ENCODE data around the gene KSR1.
A peak's percentile ranks its signal among the peaks of the same experiment; 100 is the strongest.
"Not testable (repeated sequence)": the region's sequence is repeated elsewhere in the genome, so short reads cannot be mapped to it uniquely, and the experiment has no call there.

The KSR1 gene

GRCh38 chr17:27667656-27668487 is 211.6 kb downstream of the KSR1 start:
- peak overlapping the region in 1 of 2 donors; percentile 84 for H3K27ac Mint-ChIP-seq
- DNase-seq (no peak), ATAC-seq (no peak)
- H3K4me1 Mint-ChIP-seq, result no peaks in the 10 kb centered on the region
- no peak overlapping the region for H3K4me3 Mint-ChIP-seq
- H3K27me3 Mint-ChIP-seq, result no peaks in the 10 kb centered on the region
- no peaks in the 10 kb centered on the region for H3K9me3 Mint-ChIP-seq

DNA sequence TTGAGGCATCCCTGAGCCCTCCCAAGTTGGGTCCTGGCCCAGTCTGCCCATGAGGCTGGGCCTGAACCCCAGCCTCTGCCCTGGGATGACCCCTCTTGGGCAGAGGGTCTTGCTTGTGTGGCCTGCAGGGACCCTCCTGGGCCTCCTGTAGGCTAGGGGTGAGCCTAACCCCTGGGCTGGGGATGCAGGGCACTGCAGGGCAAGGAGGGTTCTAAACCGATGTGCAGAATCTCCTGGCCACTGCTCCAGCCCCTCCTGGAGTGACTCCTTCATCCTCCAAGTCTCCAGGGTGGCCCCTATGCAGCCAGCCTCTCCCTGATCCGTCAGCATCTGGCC is 212.2 kb downstream of the KSR1 start:
- ATAC-seq, result no peak
- Mint-ChIP-seq H3K4me3 (no peak overlapping the region), H3K27me3 (no peaks in the 10 kb centered on the region), H3K27ac (no peak overlapping the region), H3K4me1 (no peaks in the 10 kb centered on the region), H3K9me3 (no peaks in the 10 kb centered on the region)
- no peak for DNase-seq

GRCh38 chr17:27669136-27669535 is 212.9 kb downstream of the KSR1 start:
- no peaks in the 10 kb centered on the region for H3K4me1 Mint-ChIP-seq
- H3K4me3 Mint-ChIP-seq, result no peak overlapping the region
- H3K27me3 Mint-ChIP-seq, result no peaks in the 10 kb centered on the region
- H3K27ac Mint-ChIP-seq, result no peak overlapping the region
- no peak for DNase-seq
- H3K9me3 Mint-ChIP-seq, result no peaks in the 10 kb centered on the region
- no peak for ATAC-seq

DNA sequence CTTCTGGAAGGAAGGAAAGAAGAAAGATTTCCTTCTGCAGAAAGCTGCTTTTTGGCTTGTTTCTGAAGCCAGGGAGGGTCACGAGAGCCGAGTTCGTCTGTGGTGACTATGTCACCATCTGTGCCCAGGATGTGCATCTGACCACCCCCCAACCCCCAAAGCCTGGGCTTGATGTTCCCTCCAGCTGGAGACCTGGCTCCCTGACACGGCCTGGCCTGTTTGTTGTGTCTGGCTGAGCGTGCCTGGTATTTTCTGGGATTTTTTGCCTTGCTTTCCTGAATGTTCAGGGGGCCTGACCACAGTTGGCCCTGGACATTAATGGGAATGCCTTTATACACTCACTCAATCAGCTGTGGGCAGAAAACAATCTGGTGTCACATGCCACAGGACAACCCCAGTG is 213.6 kb downstream of the KSR1 start:
- Mint-ChIP-seq H3K4me3 (no peak overlapping the region), H3K4me1 (no peaks in the 10 kb centered on the region), H3K27me3 (no peaks in the 10 kb centered on the region), H3K9me3 (no peaks in the 10 kb centered on the region), H3K27ac (no peak overlapping the region)
- no peak for ATAC-seq
- DNase-seq, result no peak

GRCh38 chr17:27670791-27671590 is 214.7 kb downstream of the KSR1 start:
- no peak for ATAC-seq

GRCh38 chr17:27671591-27671910 is 215.3 kb downstream of the KSR1 start:
- H3K27me3 Mint-ChIP-seq, result no peaks in the 10 kb centered on the region

More at GRCh38 chr17:27670791-27671590, 214.7 kb downstream of the KSR1 start:
- H3K4me3 Mint-ChIP-seq, result no peak overlapping the region
- no peak overlapping the region for H3K27ac Mint-ChIP-seq
- no peak for DNase-seq
- H3K4me1 Mint-ChIP-seq, result no peaks in the 10 kb centered on the region
- no peaks in the 10 kb centered on the region for H3K9me3 Mint-ChIP-seq
- H3K27me3 Mint-ChIP-seq, result no peaks in the 10 kb centered on the region

DNA sequence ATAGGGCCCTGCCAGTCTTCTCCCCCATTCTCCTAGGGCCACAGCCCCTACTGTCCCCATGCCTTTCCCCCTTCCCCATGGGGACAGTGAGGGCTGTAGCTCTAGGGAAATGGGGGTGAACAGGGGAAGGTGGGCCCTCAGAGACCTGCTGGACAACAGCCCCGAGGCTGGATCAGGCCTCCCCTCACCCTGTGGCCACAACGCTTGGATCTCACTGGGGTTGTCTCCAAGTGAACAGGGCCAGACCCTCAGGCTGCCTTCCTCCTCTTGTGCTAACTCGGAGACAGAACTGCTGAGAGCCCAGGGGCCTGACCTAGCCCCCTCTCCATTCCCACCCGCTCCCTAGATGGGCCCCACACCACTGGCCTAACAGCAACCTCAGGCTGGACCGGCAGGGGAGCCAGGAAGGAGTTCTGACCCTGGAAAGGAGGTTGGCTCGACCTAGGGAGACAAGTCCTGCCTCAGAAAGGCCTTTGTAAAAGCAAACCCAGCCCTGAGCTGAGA is 215.8 kb downstream of the KSR1 start:
- not testable (repeated sequence) for DNase-seq, ATAC-seq, H3K27me3 Mint-ChIP-seq, H3K9me3 Mint-ChIP-seq, H3K4me1 Mint-ChIP-seq, H3K4me3 Mint-ChIP-seq, H3K27ac Mint-ChIP-seq

More at GRCh38 chr17:27671591-27671910, 215.3 kb downstream of the KSR1 start:
- Mint-ChIP-seq H3K4me1 (no peaks in the 10 kb centered on the region), H3K9me3 (no peaks in the 10 kb centered on the region), H3K27ac (no peak overlapping the region), H3K4me3 (no peak overlapping the region)
- ATAC-seq (no peak), DNase-seq (no peak)

DNA sequence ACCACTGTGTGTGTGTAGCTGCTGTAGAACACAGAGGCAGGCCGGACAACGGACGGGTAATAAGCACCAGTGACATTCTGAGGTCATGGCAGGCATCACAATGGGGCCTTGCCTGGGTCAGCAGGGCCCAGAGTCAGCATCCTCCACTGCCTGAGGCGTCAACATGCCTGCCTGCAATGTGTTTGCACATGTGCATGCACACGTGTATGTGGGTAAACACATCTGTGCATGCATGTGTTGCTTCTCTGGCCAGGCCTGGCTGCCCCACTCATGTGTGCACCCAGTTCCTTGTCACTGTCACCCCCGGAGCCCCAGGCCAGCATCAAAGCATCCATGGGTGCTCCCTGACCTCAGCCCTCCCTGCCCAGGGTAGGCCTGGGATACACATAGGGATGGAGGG is 218.1 kb downstream of the KSR1 start:
- H3K4me1 Mint-ChIP-seq, result no peaks in the 10 kb centered on the region
- peaks cover 6% of the 10 kb centered on the region for H3K27me3 Mint-ChIP-seq
- no peak overlapping the region for H3K4me3 Mint-ChIP-seq
- H3K27ac Mint-ChIP-seq, result no peak overlapping the region
- no peak for ATAC-seq
- no peaks in the 10 kb centered on the region for H3K9me3 Mint-ChIP-seq
- DNase-seq, result no peak
